Caco-2 (cell line): ENCODE results near the gene PPIH. TPM values are rescaled to one million over a fixed set of nuclear protein-coding genes. Genes with fewer than 3 reads are reported as not detected.

Source experiments
- BruUV-seq: library from RNA; stranded (reverse); fragments of 400-500 nt; replicated peaks from 2 replicates; lab custom pipeline; 2021; lab: Mats Ljungman, UMichigan
- CTCF ChIA-PET: fragments of 300-600 bp; sonication (Branson Sonifier 250); formaldehyde crosslinking; loops from one replicate; lab custom pipeline; 2022; ENCODE audit warnings: antibody characterized with exemption; lab: Charles Lee
- POLR2A ChIA-PET: fragments of 300-600 bp; sonication (Branson Sonifier 250); formaldehyde crosslinking; loops from one replicate; lab custom pipeline; 2022; ENCODE audit warnings: antibody characterized with exemption; lab: Charles Lee
- DNase-seq, 2 experiments: peaks; one replicate each; pipeline versions ENCODE4 v3.0.0 to v3.0.0-alpha.2; 2020 to 2022
- H3K27me3 ChIP-seq: replicated peaks from 2 replicates; pipeline ENCODE4 v1.6.0; 2011; ENCODE audit warnings: low read length; ENCODE audit not compliant: control insufficient read depth, insufficient read depth
- H3K36me3 ChIP-seq: 2 replicates; pipeline ENCODE4 v1.5.1; 2011; ENCODE audit warnings: low read length; ENCODE audit not compliant: control insufficient read depth, insufficient read depth
- H3K4me1 ChIP-seq: fragments of 250-450 bp; sonication (Bioruptor Pico); 2 replicates; pipeline ENCODE4 v1.5.1; 2020; ENCODE audit warnings: mild to moderate bottlenecking
- H3K4me3 ChIP-seq: 2 replicates; pipeline ENCODE4 v1.5.1; 2011; ENCODE audit warnings: low read depth, mild to moderate bottlenecking, control low read depth, low read length
- H3K9me3 ChIP-seq: fragments of 250-450 bp; sonication (Bioruptor Pico); 2 replicates; pipeline ENCODE4 v1.5.1; 2020; ENCODE audit warnings: mild to moderate bottlenecking, moderate library complexity
- H3K27ac Mint-ChIP-seq: one replicate; pipeline ENCODE4 v1.8.0; 2022; ENCODE audit warnings: mixed read lengths; ENCODE audit not compliant: unreplicated experiment
- H3K27me3 Mint-ChIP-seq: one replicate; pipeline ENCODE4 v1.8.0; 2022; ENCODE audit warnings: mixed read lengths; ENCODE audit not compliant: insufficient read depth, unreplicated experiment
- H3K36me3 Mint-ChIP-seq: one replicate; pipeline ENCODE4 v1.8.0; 2022; ENCODE audit warnings: mild to moderate bottlenecking, mixed read lengths; ENCODE audit not compliant: insufficient read depth, unreplicated experiment
- H3K4me1 Mint-ChIP-seq: one replicate; pipeline ENCODE4 v1.8.0; 2022; ENCODE audit warnings: low read depth, mixed read lengths; ENCODE audit not compliant: unreplicated experiment
- H3K4me3 Mint-ChIP-seq: one replicate; pipeline ENCODE4 v1.8.0; 2022; ENCODE audit warnings: mild to moderate bottlenecking, moderate library complexity, mixed read lengths; ENCODE audit not compliant: unreplicated experiment
- H3K9me3 Mint-ChIP-seq: one replicate; pipeline ENCODE4 v1.8.0; 2022; ENCODE audit warnings: mixed read lengths; ENCODE audit not compliant: unreplicated experiment
- CTCF ChIP-seq, 2 experiments: fragments of 200-600 bp in 1 of 2; IDR thresholded peaks; 1 replicate in 1 of 2; 2 replicates in 1 of 2; pipeline versions ENCODE4 v1.5.1 to v1.8.0; 2011 to 2022; ENCODE audit warnings: antibody characterized with exemption in 1 of 2, control low read depth in 1 of 2, inconsistent platforms in 1 of 2, low read depth in 1 of 2, low read length in 1 of 2, mild to moderate bottlenecking in 1 of 2, moderate library complexity in 1 of 2; ENCODE audit not compliant: insufficient read depth in 1 of 2, severe bottlenecking in 1 of 2, unreplicated experiment in 1 of 2
- intact Hi-C: fragments of 100-400 bp; cut with micrococcal nuclease; formaldehyde crosslinking; loops from one replicate; pipeline ENCODE4 v1.10.0; 2022; ENCODE audit not compliant: unreplicated experiment
- total RNA-seq: library from RNA; stranded (reverse); gene quantifications from 2 replicates; pipeline ENCODE4 v1.2.3, GENCODE V29; 2022

PPIH gene
- total RNA-seq, 1 experiment from 2014 or later, result 54.7 TPM

GRCh38 chr1:42660907-42661500 is 2.8 kb downstream of the PPIH start:
- Mint-ChIP-seq H3K36me3 (peaks cover 39% of the 10 kb centered on the region), H3K27ac (no peak overlapping the region), H3K4me3 (no peak overlapping the region), H3K27me3 (no peaks in the 10 kb centered on the region), H3K4me1 (peaks cover 6% of the 10 kb centered on the region), H3K9me3 (no peaks in the 10 kb centered on the region)
- no TSS peak for BruUV-seq
- Histone ChIP-seq H3K27me3 (no peaks in the 10 kb centered on the region), H3K36me3 (peaks cover 1% of the 10 kb centered on the region; the same call in 1 of the 2 replicates), H3K4me3 (no peak overlapping the region), H3K9me3 (no peaks in the 10 kb centered on the region), H3K4me1 (peaks cover 4% of the 10 kb centered on the region; the same call in 1 of the 2 replicates)
- intact Hi-C loops, result no loop called here
- ChIA-PET CTCF (no interaction called here), POLR2A (no interaction called here)
- TF ChIP-seq CTCF (IDR thresholded peaks at IDR 0.05; ENCODE audit: insufficient read depth in 1 of 2, low read depth in 1 of 2, low read length in 1 of 2, severe bottlenecking in 1 of 2, unreplicated experiment in 1 of 2), result no peak
- no peak for DNase-seq

DNA sequence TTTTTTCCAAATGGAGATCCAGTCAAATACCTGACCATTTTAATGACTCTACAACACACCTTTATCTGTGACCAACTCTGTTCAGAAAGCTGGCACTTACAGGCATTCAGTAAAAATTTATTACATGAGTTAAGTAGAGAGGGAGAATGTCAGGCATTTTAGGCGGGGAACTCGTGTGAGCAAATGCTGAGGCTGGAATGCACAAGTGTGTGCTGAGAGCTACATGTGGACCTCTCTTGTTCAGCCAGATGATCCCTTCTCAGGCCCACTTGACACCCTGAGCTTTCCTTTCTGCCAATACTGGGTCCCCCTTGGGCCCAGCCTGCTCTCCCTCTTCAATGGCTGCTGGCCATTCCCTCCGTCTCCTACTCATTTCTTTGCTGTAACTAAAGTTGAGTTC is 11.7 kb downstream of the PPIH start:
- Mint-ChIP-seq H3K27ac (peak overlapping the region; percentile 39), H3K4me1 (peaks cover 7% of the 10 kb centered on the region), H3K36me3 (peaks cover 42% of the 10 kb centered on the region), H3K4me3 (no peak overlapping the region), H3K9me3 (no peaks in the 10 kb centered on the region), H3K27me3 (no peaks in the 10 kb centered on the region)
- Histone ChIP-seq H3K9me3 (no peaks in the 10 kb centered on the region), H3K4me3 (no peak overlapping the region), H3K4me1 (no peaks in the 10 kb centered on the region), H3K27me3 (no peaks in the 10 kb centered on the region), H3K36me3 (peaks cover 2% of the 10 kb centered on the region; the same call in 1 of the 2 replicates)
- peak in 1 of 2 experiments; percentile 32 for DNase-seq
- no TSS peak for BruUV-seq
- TF ChIP-seq CTCF (IDR thresholded peaks at IDR 0.05; ENCODE audit: insufficient read depth in 1 of 2, low read depth in 1 of 2, low read length in 1 of 2, severe bottlenecking in 1 of 2, unreplicated experiment in 1 of 2), result no peak
- ChIA-PET CTCF (interaction anchor here (0.9 kb wide), 1 partner anchor 9 kb away, joined by 3 read pairs; no protein-coding TSS in a partner anchor), POLR2A (interaction anchor here (0.7 to 1.0 kb wide), 2 partner anchors 12 kb away, joined by 3 to 4 read pairs; no protein-coding TSS in a partner anchor)
- intact Hi-C loops, result no loop called here

- H3K36me3 Mint-ChIP-seq, result peaks cover 41% of the 10 kb centered on the region
- no peaks in the 10 kb centered on the region for H3K27me3 Mint-ChIP-seq
- peaks cover 2% of the 10 kb centered on the region; the same call in 1 of the 2 replicates for H3K36me3 ChIP-seq
- ChIA-PET POLR2A (interaction anchor here (1.0 to 1.8 kb wide), 2 partner anchors 12 to 13 kb away, joined by 4 to 6 read pairs; partner anchors contain the start of gene YBX1), CTCF (interaction anchor here (0.9 kb wide), 1 partner anchor 8 kb away, joined by 3 read pairs; no protein-coding TSS in a partner anchor)
- H3K4me1 ChIP-seq, result no peaks in the 10 kb centered on the region
- H3K27ac Mint-ChIP-seq, result peak overlapping the region; percentile 39
- no peaks in the 10 kb centered on the region for H3K9me3 ChIP-seq
- H3K9me3 Mint-ChIP-seq, result no peaks in the 10 kb centered on the region
- intact Hi-C loops, result no loop called here
- H3K4me3 Mint-ChIP-seq, result no peak overlapping the region
- TF ChIP-seq CTCF (IDR thresholded peaks at IDR 0.05; ENCODE audit: insufficient read depth in 1 of 2, low read depth in 1 of 2, low read length in 1 of 2, severe bottlenecking in 1 of 2, unreplicated experiment in 1 of 2), result no peak
- no peaks in the 10 kb centered on the region for H3K27me3 ChIP-seq
- H3K4me3 ChIP-seq, result no peak overlapping the region
- no peak for DNase-seq
- H3K4me1 Mint-ChIP-seq, result peaks cover 7% of the 10 kb centered on the region
- BruUV-seq, result TSS peak; percentile 31
These were observed 12.2 kb downstream of the PPIH start for GRCh38 chr1:42670425-42670824.
